Embryonic facial prominence (tissue), 1 donor: Measurements from ENCODE around the gene ARL13B.
A peak's percentile ranks its signal among the peaks of the same experiment; 100 is the strongest.
"Not testable (repeated sequence)": the region's sequence is repeated elsewhere in the genome, so short reads cannot be mapped to it uniquely, and the experiment has no call there.

Experiments used
- DNase-seq: peaks from one replicate; pipeline ENCODE4 v3.0.0-alpha.2; 2016; ENCODE audit errors: extremely low spot score

The ARL13B gene

GRCh38 chr3:93994056-93994455, 14.1 kb downstream of the ARL13B start:
- no peak for DNase-seq

- no peak for DNase-seq
Observed at GRCh38 chr3:94001191-94001590, 21.2 kb downstream of the ARL13B start.

GRCh38 chr3:94001827-94002495, 22.0 kb downstream of the ARL13B start:
- DNase-seq: no peak

- no peak for DNase-seq
Observed at GRCh38 chr3:94004301-94004910, 24.5 kb downstream of the ARL13B start.

GRCh38 chr3:94008253-94008652, 28.3 kb downstream of the ARL13B start:
- DNase-seq: no peak

- no peak for DNase-seq
Observed at GRCh38 chr3:94009608-94010007, 29.7 kb downstream of the ARL13B start.

GRCh38 chr3:94011233-94011711, 31.3 kb downstream of the ARL13B start:
- no peak for DNase-seq

- DNase-seq: no peak
Observed at GRCh38 chr3:94012185-94012584, 32.2 kb downstream of the ARL13B start.

- no peak for DNase-seq
Observed at GRCh38 chr3:94015025-94015424, 35.1 kb downstream of the ARL13B start.

- DNase-seq: no peak
Observed at GRCh38 chr3:94019659-94020058, 39.7 kb downstream of the ARL13B start.

- no peak for DNase-seq
Observed at GRCh38 chr3:94020293-94020692, 40.3 kb downstream of the ARL13B start.

- no peak for DNase-seq
Observed at GRCh38 chr3:94024385-94024784, 44.4 kb downstream of the ARL13B start.

- no peak for DNase-seq
Observed at GRCh38 chr3:94026623-94027022, 46.7 kb downstream of the ARL13B start.

GRCh38 chr3:94028093-94028837, 48.3 kb downstream of the ARL13B start, which contains the start of gene STX19:
Gene STX19 (minus strand): TSS chr3:94028597. CDS start chr3:94015269, 13,328 bp downstream.
- peak; percentile 34 for DNase-seq

GRCh38 chr3:94036909-94037507, 57.1 kb downstream of the ARL13B start:
- no peak for DNase-seq

GRCh38 chr3:94043285-94043684, 63.3 kb downstream of the ARL13B start:
- no peak for DNase-seq

GRCh38 chr3:94044100-94044936, 64.4 kb downstream of the ARL13B start:
- DNase-seq: not testable (repeated sequence)

GRCh38 chr3:94046533-94046932, 66.6 kb downstream of the ARL13B start:
- no peak for DNase-seq

GRCh38 chr3:94049267-94049666, 69.3 kb downstream of the ARL13B start:
- no peak for DNase-seq

GRCh38 chr3:94050546-94050945, 70.6 kb downstream of the ARL13B start:
- no peak for DNase-seq

- no peak for DNase-seq
Observed at GRCh38 chr3:94061297-94061696, 81.3 kb downstream of the ARL13B start.
